Tibial artery (tissue), 4 donors: ENCODE data around the gene CNEP1R1.
"Not testable (repeated sequence)": the region's sequence is repeated elsewhere in the genome, so short reads cannot be mapped to it uniquely, and the experiment has no call there.

Experiments used
- DNase-seq, 2 donors: peaks; one replicate each; pipeline ENCODE4 v3.0.0-alpha.2; 2019
- H3K27ac ChIP-seq, 2 donors: fragments of 200-600 bp; sonication (generic) in 1 of 2; 1 replicate in 1 of 2; 2 replicates in 1 of 2; pipeline ENCODE4 v1.5.1; 2018 to 2019; ENCODE audit warnings: mild to moderate bottlenecking in 1 of 2
- H3K27me3 ChIP-seq, 2 donors: fragments of 200-600 bp; sonication (generic) in 1 of 2; one replicate each; pipeline versions ENCODE4 v1.5.1 to v1.6.0; 2016 to 2019
- H3K36me3 ChIP-seq, 3 donors: fragments of 200-600 bp; sonication (generic) in 2 of 3; one replicate each; pipeline ENCODE4 v1.5.1; 2016 to 2019; ENCODE audit warnings: mild to moderate bottlenecking in 2 of 3
- H3K4me1 ChIP-seq, 4 donors: fragments of 200-600 bp; sonication (generic) in 2 of 4; 1 replicate in 3 of 4; 2 replicates in 1 of 4; pipeline ENCODE4 v1.5.1; 2016 to 2019
- H3K4me3 ChIP-seq, 2 donors: fragments of 200-600 bp; sonication (generic) in 1 of 2; 1 replicate in 1 of 2; 2 replicates in 1 of 2; pipeline ENCODE4 v1.5.1; 2018 to 2019; ENCODE audit warnings: mild to moderate bottlenecking in 2 of 2
- H3K9me3 ChIP-seq, 3 donors: fragments of 200-600 bp; sonication (generic) in 1 of 3; one replicate each; pipeline ENCODE4 v1.5.1; 2016 to 2019
- CTCF ChIP-seq, 2 experiments: fragments of 200-600 bp in 1 of 2; fragments of 450-650 bp in 1 of 2; IDR thresholded peaks; one replicate each; pipeline ENCODE4 v1.5.1; 2017 to 2019; ENCODE audit warnings: antibody characterized with exemption in 2 of 2, mild to moderate bottlenecking in 1 of 2, moderate library complexity in 1 of 2
- intact Hi-C: fragments of 100-400 bp; cut with DNase I; formaldehyde crosslinking; loops from one replicate; pipeline ENCODE4 v1.15.0; 2023; ENCODE audit warnings: low total_unique reads

The CNEP1R1 gene

GRCh38 chr16:50010212-50010611 lies 14.8 kb upstream of the CNEP1R1 start:
- TF ChIP-seq CTCF (IDR thresholded peaks at IDR 0.05): no peak
- intact Hi-C loops: no loop called here
- Histone ChIP-seq H3K36me3 (no peaks in the 10 kb centered on the region), H3K9me3 (no peaks in the 10 kb centered on the region), H3K27ac (no peak overlapping the region), H3K4me3 (no peak overlapping the region), H3K27me3 (no peaks in the 10 kb centered on the region), H3K4me1 (no peaks in the 10 kb centered on the region)
- no peak for DNase-seq

GRCh38 chr16:50011707-50012106 lies 13.3 kb upstream of the CNEP1R1 start:
- H3K9me3 ChIP-seq: no peaks in the 10 kb centered on the region
- H3K4me3 ChIP-seq: no peak overlapping the region
- intact Hi-C loops: no loop called here
- DNase-seq: no peak
- TF ChIP-seq CTCF (IDR thresholded peaks at IDR 0.05): no peak
- no peaks in the 10 kb centered on the region for H3K36me3 ChIP-seq
- H3K27me3 ChIP-seq: no peaks in the 10 kb centered on the region
- no peak overlapping the region for H3K27ac ChIP-seq
- H3K4me1 ChIP-seq: no peaks in the 10 kb centered on the region

GRCh38 chr16:50012182-50012581 lies 12.8 kb upstream of the CNEP1R1 start:
- H3K27me3 ChIP-seq: no peaks in the 10 kb centered on the region
- no peaks in the 10 kb centered on the region for H3K9me3 ChIP-seq
- H3K4me1 ChIP-seq: no peaks in the 10 kb centered on the region
- no peaks in the 10 kb centered on the region for H3K36me3 ChIP-seq
- no peak overlapping the region for H3K4me3 ChIP-seq
- TF ChIP-seq CTCF (IDR thresholded peaks at IDR 0.05): no peak
- intact Hi-C loops: no loop called here
- no peak overlapping the region for H3K27ac ChIP-seq
- no peak for DNase-seq

- H3K4me3 ChIP-seq, H3K4me1 ChIP-seq, DNase-seq, H3K27me3 ChIP-seq, intact Hi-C loops, H3K36me3 ChIP-seq, H3K27ac ChIP-seq, H3K9me3 ChIP-seq: not testable (repeated sequence)
These were observed 10.8 kb upstream of the CNEP1R1 start for GRCh38 chr16:50014211-50014610.

GRCh38 chr16:50015631-50016030 lies 9.4 kb upstream of the CNEP1R1 start:
- peaks cover 0 to 2% of the 10 kb centered on the region in 2 donors for H3K27me3 ChIP-seq
- H3K27ac ChIP-seq: no peak overlapping the region
- no peaks in the 10 kb centered on the region for H3K9me3 ChIP-seq
- no peak for DNase-seq
- H3K36me3 ChIP-seq: no peaks in the 10 kb centered on the region
- intact Hi-C loops: no loop called here
- H3K4me1 ChIP-seq: no peaks in the 10 kb centered on the region
- no peak overlapping the region for H3K4me3 ChIP-seq
- TF ChIP-seq CTCF (IDR thresholded peaks at IDR 0.05): no peak

GRCh38 chr16:50017553-50017952 lies 7.5 kb upstream of the CNEP1R1 start:
- Histone ChIP-seq H3K27ac (no peak overlapping the region), H3K4me3 (no peak overlapping the region), H3K9me3 (no peaks in the 10 kb centered on the region), H3K4me1 (no peaks in the 10 kb centered on the region), H3K36me3 (no peaks in the 10 kb centered on the region), H3K27me3 (peaks cover 0 to 2% of the 10 kb centered on the region in 2 donors)
- intact Hi-C loops: no loop called here
- no peak for TF ChIP-seq CTCF (IDR thresholded peaks at IDR 0.05)
- DNase-seq: no peak
